Measurements from ENCODE around the gene PYCARD.
"Not testable (repeated sequence)": the region's sequence is repeated elsewhere in the genome, so short reads cannot be mapped to it uniquely, and the experiment has no call there.

The PYCARD gene

DNA sequence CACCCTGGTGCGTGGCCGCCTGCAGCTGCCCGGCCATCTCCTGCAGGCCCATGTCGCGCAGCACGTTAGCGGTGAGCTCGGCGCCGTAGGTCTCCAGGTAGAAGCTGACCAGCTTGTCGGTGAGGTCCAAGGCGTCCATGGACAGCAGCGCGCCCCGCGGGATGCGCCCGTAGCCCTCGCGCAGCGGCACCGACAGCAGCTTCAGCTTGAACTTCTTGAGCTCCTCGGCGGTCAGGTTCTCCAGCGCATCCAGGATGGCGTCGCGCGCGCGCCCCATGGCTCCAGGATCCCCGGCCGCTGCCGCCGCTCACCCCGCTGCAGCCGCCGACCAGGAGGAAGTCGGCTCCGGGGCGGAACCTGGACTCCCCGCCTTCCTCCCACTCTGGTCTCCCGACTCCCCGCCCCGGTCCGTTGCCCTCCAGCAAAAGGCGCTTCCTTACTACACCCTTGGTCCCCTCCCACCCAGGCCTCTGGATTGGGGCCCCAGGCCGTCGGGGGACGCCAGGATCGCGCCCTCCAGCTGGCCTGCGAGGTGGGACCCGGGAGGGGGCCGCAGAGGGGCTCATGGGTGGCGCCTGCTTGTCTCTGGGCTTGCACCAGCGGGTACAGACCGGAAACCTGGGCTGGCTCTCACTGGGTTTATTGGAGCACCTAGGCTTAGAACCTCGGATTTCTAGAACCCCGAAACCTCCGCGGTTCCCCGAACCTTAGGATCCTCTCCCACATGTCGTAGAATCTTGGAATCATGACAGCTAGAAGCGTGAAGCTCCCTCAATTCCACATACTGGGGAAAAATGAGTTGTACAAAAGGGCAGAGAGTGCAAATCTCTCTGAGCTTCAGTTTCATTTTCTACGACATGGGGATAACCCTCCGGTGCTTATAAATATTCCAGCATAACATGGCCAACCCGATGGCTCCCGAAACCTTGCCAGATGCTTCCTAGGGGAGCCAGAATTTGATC is at the start of gene PYCARD:
PYCARD (minus strand) TSS at position 347 of the 962 bp plus-strand sequence; CDS start at position 277, 70 bp downstream.
- no peak for DNase-seq (ENCODE audit: low read depth in 2 of 2)

GRCh38 chr16:31251435-31251834 is 48.9 kb upstream of the PYCARD start:
- no peak for DNase-seq (ENCODE audit: low read depth in 2 of 2)

- DNase-seq (ENCODE audit: low read depth in 2 of 2), result no peak
These were observed 48.3 kb upstream of the PYCARD start for GRCh38 chr16:31250782-31251384.

DNA sequence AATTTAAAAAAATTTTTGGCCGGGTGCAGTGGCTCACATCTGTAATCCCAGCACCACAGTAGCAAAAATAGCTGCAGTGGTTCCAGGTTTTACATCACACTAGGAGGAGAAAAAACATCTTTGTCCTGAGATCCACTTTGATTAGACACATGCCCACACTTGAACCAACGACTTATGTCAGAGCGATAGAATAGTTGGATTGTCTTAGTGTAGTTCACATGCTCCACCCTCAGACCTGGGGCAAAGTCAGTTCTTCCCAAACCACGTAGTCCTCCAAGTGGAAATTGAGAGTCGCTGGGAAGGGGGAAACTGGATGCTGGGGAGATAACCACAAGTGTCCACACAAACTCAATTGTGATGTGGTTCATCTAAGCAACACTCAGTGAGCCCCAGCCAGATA is 45.8 kb upstream of the PYCARD start:
- no peak for DNase-seq (ENCODE audit: low read depth in 2 of 2)

- DNase-seq (ENCODE audit: low read depth in 2 of 2), result no peak
These were observed 43.7 kb upstream of the PYCARD start for GRCh38 chr16:31246296-31246695.

DNA sequence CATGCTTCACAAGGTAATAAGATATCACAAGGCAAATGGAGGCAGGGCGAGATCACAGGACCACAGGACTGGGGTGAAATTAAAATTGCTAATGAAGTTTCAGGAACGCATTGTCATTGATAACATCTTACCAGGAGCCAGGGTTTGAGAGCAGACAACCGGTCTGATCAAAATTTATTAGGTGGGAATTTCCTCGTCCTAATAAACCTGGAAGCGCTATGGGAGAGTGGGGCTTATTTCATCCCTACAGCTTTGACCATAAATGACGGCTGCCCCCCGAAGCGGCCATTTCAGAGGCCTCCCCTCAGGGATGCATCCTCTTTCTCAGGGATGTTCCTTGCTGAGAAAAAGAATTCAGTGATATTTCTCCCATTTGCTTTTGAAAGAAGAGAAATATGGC is 43.0 kb upstream of the PYCARD start:
- not testable (repeated sequence) for DNase-seq (ENCODE audit: low read depth in 2 of 2)

GRCh38 chr16:31243734-31244670 is 41.4 kb upstream of the PYCARD start:
- no peak for DNase-seq (ENCODE audit: low read depth in 2 of 2)

DNA sequence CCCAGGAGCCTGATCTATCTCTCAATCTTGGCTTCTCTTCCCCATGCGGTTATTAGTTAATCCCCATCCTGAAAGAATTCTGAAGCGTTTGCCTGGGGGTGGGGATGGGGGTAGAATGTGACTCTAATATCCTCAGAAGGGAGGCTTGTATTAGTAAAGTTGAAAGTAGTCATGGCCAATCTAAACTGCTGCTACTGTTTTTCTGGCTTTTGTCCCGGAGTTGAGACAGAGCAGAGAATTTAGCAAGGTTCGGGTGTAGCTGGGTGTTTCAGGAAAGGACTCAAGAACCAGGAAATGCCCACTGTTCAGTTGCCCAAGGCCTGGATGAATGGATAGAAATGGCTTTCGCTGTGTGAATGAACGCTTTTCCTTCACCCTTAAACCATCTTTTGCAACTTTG is 39.6 kb upstream of the PYCARD start:
- DNase-seq (ENCODE audit: low read depth in 2 of 2), result no peak

DNA sequence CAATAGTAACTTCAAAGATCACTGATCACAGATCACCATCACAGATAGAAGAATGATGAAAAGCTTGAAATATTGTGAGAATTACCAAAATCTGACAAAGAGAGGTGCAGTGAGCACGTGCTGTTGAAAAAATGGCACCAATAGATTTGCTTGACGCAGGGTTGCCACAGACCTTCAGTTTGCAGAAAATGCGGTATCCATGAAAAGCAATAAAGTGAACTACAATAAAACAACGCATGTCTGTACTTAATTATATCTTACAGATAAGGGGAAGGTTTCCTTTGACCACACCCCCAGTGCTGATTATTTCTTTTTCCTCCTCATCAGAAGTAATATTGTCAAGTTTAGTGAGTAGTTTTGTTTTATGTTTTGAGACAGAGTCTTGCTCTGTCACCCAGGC is 35.5 kb upstream of the PYCARD start:
- no peak for DNase-seq (ENCODE audit: low read depth in 2 of 2)

- DNase-seq (ENCODE audit: low read depth in 2 of 2), result no peak
These were observed 26.9 kb upstream of the PYCARD start for GRCh38 chr16:31229501-31229900.

GRCh38 chr16:31228206-31228605 is 25.6 kb upstream of the PYCARD start:
- no peak for DNase-seq (ENCODE audit: low read depth in 2 of 2)

- DNase-seq (ENCODE audit: low read depth in 2 of 2), result no peak
These were observed 22.6 kb upstream of the PYCARD start for GRCh38 chr16:31225193-31225592.

DNA sequence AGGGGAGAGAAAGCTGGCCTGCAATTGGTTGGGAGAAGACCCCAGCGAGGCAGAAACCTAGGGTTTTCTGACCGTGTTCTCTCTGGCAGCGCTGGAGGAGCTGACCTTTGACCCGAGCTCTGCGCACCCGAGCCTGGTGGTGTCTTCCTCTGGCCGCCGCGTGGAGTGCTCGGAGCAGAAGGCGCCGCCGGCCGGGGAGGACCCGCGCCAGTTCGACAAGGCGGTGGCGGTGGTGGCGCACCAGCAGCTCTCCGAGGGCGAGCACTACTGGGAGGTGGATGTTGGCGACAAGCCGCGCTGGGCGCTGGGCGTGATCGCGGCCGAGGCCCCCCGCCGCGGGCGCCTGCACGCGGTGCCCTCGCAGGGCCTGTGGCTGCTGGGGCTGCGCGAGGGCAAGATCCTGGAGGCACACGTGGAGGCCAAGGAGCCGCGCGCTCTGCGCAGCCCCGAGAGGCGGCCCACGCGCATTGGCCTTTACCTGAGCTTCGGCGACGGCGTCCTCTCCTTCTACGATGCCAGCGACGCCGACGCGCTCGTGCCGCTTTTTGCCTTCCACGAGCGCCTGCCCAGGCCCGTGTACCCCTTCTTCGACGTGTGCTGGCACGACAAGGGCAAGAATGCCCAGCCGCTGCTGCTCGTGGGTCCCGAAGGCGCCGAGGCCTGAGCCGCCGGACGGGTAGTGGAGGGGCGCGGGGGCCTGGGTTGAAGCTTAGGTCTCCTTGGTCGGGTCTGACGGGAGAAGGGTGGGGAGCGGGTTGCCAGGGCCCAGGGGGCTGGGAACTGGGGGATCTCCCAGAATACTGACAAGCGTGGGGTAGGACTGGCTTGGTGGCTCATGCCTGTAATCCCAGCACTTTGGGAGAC is 21.8 kb upstream of the PYCARD start:
- no peak for DNase-seq (ENCODE audit: low read depth in 2 of 2)

DNA sequence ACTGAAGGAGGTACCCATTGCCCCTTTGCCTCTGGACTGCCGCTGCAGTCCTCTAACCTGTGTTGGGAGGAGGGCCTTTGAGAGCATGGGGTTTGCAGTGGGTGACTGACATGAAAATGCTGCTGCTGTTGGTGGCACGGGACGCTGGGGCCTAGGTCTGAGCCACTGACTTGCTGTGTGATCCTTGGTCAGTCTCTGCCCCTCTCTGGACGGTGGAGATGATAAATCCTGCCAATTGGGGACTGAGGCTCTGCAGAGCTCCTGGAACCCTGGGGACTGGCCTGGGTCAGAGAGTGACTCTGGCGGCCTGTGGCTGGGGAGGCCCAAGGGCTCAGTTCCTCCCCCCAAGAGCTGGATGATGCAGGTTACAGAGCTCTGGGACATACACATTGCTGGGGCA is 20.5 kb upstream of the PYCARD start:
- no peak for DNase-seq (ENCODE audit: low read depth in 2 of 2)

DNA sequence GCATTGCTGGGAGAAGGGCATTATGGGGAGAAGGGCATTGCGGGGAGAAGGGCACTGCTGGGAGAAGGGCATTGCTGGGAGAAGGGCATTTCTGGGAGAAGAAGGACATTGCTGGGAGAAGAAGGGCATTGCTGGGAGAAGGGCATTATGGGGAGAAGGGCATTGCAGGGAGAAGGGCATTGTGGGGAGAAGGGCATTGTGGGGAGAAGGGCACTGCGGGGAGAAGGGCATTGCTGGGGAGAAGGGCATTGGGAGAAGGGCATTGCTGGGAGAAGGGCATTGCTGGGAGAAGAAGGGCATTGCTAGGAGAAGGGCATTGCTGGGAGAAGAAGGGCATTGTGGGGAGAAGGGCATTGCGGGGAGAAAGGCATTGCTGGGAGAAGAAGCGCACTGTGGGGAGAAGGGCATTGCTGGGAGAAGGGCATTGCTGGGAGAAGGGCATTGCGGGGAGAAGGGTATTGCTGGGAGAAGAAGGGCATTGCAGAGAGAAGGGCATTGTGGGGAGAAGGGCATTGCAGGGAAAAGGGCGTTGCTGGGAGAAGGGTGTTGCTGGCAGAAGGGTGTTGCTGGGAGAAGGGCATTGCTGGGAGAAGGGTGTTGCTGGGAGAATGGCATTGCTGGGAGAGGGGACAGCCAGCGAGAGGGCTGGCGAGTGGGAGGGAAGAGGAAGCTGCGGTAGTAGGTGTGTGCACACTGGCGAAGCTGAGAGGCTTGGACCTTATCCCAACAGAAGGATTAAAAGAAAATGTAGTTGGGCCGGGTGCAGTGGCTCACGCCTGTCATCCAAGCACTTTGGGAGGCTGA is 19.0 kb upstream of the PYCARD start:
- DNase-seq (ENCODE audit: low read depth in 2 of 2), result no peak

GRCh38 chr16:31219154-31219741 is 16.7 kb upstream of the PYCARD start:
- no peak for DNase-seq (ENCODE audit: low read depth in 2 of 2)

- DNase-seq (ENCODE audit: low read depth in 2 of 2), result no peak
These were observed 14.6 kb upstream of the PYCARD start for GRCh38 chr16:31217136-31217530.

GRCh38 chr16:31216422-31217135 is 14.0 kb upstream of the PYCARD start, which contains the start of gene PYDC1:
TSS of gene PYDC1 (minus strand) at chr16:31217135. CDS start at chr16:31217028, 107 bp downstream.
- no peak for DNase-seq (ENCODE audit: low read depth in 2 of 2)

All from stimulated activated CD4-positive, alpha-beta T cell treated with anti-CD3 and anti-CD28 coated beads, Interleukin-15, amount 100 ng/mL, for 48 hours (primary cell).